GM23248 (cell line): ENCODE data around the gene TMIE.

Source experiments
- EZH2 ChIP-seq: fragments of 200-600 bp; sonication (generic); IDR thresholded peaks from 2 replicates; pipeline ENCODE4 v1.6.1; 2018; ENCODE audit warnings: antibody characterized with exemption, mild to moderate bottlenecking; ENCODE audit not compliant: insufficient read depth, poor library complexity, severe bottlenecking
- EZH2phosphoT487 ChIP-seq: fragments of 200-600 bp; sonication (generic); IDR thresholded peaks from 2 replicates; pipeline ENCODE4 v1.6.1; 2018; ENCODE audit warnings: antibody characterized with exemption, moderate library complexity, mild to moderate bottlenecking, low read depth; ENCODE audit not compliant: insufficient read depth

GRCh38 chr3:46660003-46660402 is 41.2 kb upstream of the TMIE start:
- TF ChIP-seq EZH2 (no peak), EZH2phosphoT487 (no peak)
